ENCODE results near the gene TIMM21.

TIMM21 gene

GRCh38 chr18:74142252-74142651, 6.1 kb upstream of the TIMM21 start:
- FAIRE-seq = no peak
- no peak for DNase-seq (ENCODE audit: insufficient read length, low spot score)

GRCh38 chr18:74146756-74147155, 1.6 kb upstream of the TIMM21 start:
- DNase-seq (ENCODE audit: insufficient read length, low spot score) (no peak), FAIRE-seq (no peak)

GRCh38 chr18:74147491-74147778, 888 bp upstream of the TIMM21 start:
- FAIRE-seq (no peak), DNase-seq (ENCODE audit: insufficient read length, low spot score) (no peak)

- no peak for FAIRE-seq
- DNase-seq (ENCODE audit: insufficient read length, low spot score) = no peak
These were observed 284 bp downstream of the TIMM21 start for GRCh38 chr18:74148543-74149070.

GRCh38 chr18:74149878-74150277, 1.6 kb downstream of the TIMM21 start:
- DNase-seq (ENCODE audit: insufficient read length, low spot score) (no peak), FAIRE-seq (no peak)

GRCh38 chr18:74152270-74152669, 3.9 kb downstream of the TIMM21 start:
- DNase-seq (ENCODE audit: insufficient read length, low spot score) (no peak), FAIRE-seq (no peak)

- FAIRE-seq = no peak
These were observed 4.5 kb downstream of the TIMM21 start for GRCh38 chr18:74152857-74153256.

GRCh38 chr18:74153377-74153776, 5.1 kb downstream of the TIMM21 start:
- DNase-seq (ENCODE audit: insufficient read length, low spot score) (no peak), FAIRE-seq (no peak)

More at GRCh38 chr18:74152857-74153256, 4.5 kb downstream of the TIMM21 start:
- no peak for DNase-seq (ENCODE audit: insufficient read length, low spot score)

- FAIRE-seq (no peak), DNase-seq (ENCODE audit: insufficient read length, low spot score) (no peak)
These were observed 5.5 kb downstream of the TIMM21 start for GRCh38 chr18:74153793-74154192.

- FAIRE-seq = no peak
- DNase-seq (ENCODE audit: insufficient read length, low spot score) = no peak
These were observed 6.4 kb downstream of the TIMM21 start for GRCh38 chr18:74154716-74155115.

- FAIRE-seq (no peak), DNase-seq (ENCODE audit: insufficient read length, low spot score) (no peak)
These were observed 7.0 kb downstream of the TIMM21 start for GRCh38 chr18:74155276-74155675.

- no peak for DNase-seq (ENCODE audit: insufficient read length, low spot score)
- FAIRE-seq = no peak
These were observed 14.8 kb downstream of the TIMM21 start for GRCh38 chr18:74163019-74163660.

- no peak for FAIRE-seq
- DNase-seq (ENCODE audit: insufficient read length, low spot score) = no peak
These were observed 18.1 kb downstream of the TIMM21 start for GRCh38 chr18:74166386-74166785.

- no peak for FAIRE-seq
- DNase-seq (ENCODE audit: insufficient read length, low spot score) = no peak
These were observed 23.7 kb downstream of the TIMM21 start for GRCh38 chr18:74171910-74172606.

GRCh38 chr18:74172697-74173433, 24.5 kb downstream of the TIMM21 start:
- FAIRE-seq (no peak), DNase-seq (ENCODE audit: insufficient read length, low spot score) (no peak)

- FAIRE-seq = no peak
These were observed 25.1 kb downstream of the TIMM21 start for GRCh38 chr18:74173434-74173750.

GRCh38 chr18:74175658-74176057, 27.3 kb downstream of the TIMM21 start:
- FAIRE-seq (no peak), DNase-seq (ENCODE audit: insufficient read length, low spot score) (no peak)

More at GRCh38 chr18:74173434-74173750, 25.1 kb downstream of the TIMM21 start:
- DNase-seq (ENCODE audit: insufficient read length, low spot score) = no peak

- FAIRE-seq = no peak
- DNase-seq (ENCODE audit: insufficient read length, low spot score) = no peak
These were observed 30.6 kb downstream of the TIMM21 start for GRCh38 chr18:74178884-74179283.

- FAIRE-seq (no peak), DNase-seq (ENCODE audit: insufficient read length, low spot score) (no peak)
These were observed 31.4 kb downstream of the TIMM21 start for GRCh38 chr18:74179623-74180199.

- FAIRE-seq (no peak), DNase-seq (ENCODE audit: insufficient read length, low spot score) (no peak)
These were observed 34.0 kb downstream of the TIMM21 start for GRCh38 chr18:74182335-74182734.

- FAIRE-seq = no peak
- DNase-seq (ENCODE audit: insufficient read length, low spot score) = no peak
These were observed 34.8 kb downstream of the TIMM21 start for GRCh38 chr18:74183130-74183529.
